H9 (cell line): ENCODE results near the gene FPR2. TPM values are rescaled to one million over a fixed set of nuclear protein-coding genes. Genes with fewer than 3 reads are reported as not detected.

Experiments used
- DNase-seq: peaks from one replicate; pipeline ENCODE4 v3.0.0-alpha.2; 2017
- H2AFZ ChIP-seq: one replicate; pipeline ENCODE4 v1.6.1; 2013; ENCODE audit warnings: mild to moderate bottlenecking, low read length, control low read depth, moderate library complexity
- H2AK5ac ChIP-seq: 2 replicates; pipeline ENCODE4 v1.6.1; 2013; ENCODE audit warnings: low read length, control low read depth, mixed read lengths; ENCODE audit not compliant: insufficient read length
- H2BK120ac ChIP-seq: one replicate; pipeline ENCODE4 v1.6.1; 2013; ENCODE audit warnings: low read depth, mild to moderate bottlenecking, low read length, control low read depth, inconsistent platforms; ENCODE audit not compliant: poor library complexity, severe bottlenecking
- H2BK12ac ChIP-seq: 2 replicates; pipeline ENCODE4 v1.6.1; 2013; ENCODE audit warnings: low read length, control low read depth, mixed read lengths, low read depth; ENCODE audit not compliant: insufficient read length
- H2BK15ac ChIP-seq: 2 replicates; pipeline ENCODE4 v1.6.1; 2013; ENCODE audit warnings: low read depth, low read length, control low read depth
- H2BK20ac ChIP-seq: one replicate; pipeline ENCODE4 v1.6.1; 2013; ENCODE audit warnings: low read depth, mild to moderate bottlenecking, low read length, control low read depth, inconsistent platforms; ENCODE audit not compliant: poor library complexity, severe bottlenecking
- H2BK5ac ChIP-seq: 2 replicates; pipeline ENCODE4 v1.6.1; 2013; ENCODE audit warnings: low read length, control low read depth, mixed read lengths; ENCODE audit not compliant: insufficient read length
- H3K14ac ChIP-seq: 2 replicates; pipeline ENCODE4 v1.6.1; 2013; ENCODE audit warnings: low read length, control low read depth; ENCODE audit not compliant: insufficient read depth
- H3K18ac ChIP-seq: 2 replicates; pipeline ENCODE4 v1.6.1; 2013; ENCODE audit warnings: low read depth, mild to moderate bottlenecking, mixed read lengths, low read length, control low read depth; ENCODE audit not compliant: insufficient read length
- H3K23ac ChIP-seq: 2 replicates; pipeline ENCODE4 v1.6.1; 2013; ENCODE audit warnings: low read length, control low read depth, mixed read lengths, low read depth; ENCODE audit not compliant: insufficient read length
- H3K23me2 ChIP-seq: 2 replicates; pipeline ENCODE4 v1.6.1; 2013; ENCODE audit warnings: low read depth, mild to moderate bottlenecking, mixed read lengths, low read length, control low read depth; ENCODE audit not compliant: insufficient read length, poor library complexity, severe bottlenecking
- H3K27ac ChIP-seq: 2 replicates; pipeline ENCODE4 v1.5.1; 2013; ENCODE audit warnings: low read length, control low read depth, mixed read lengths, low read depth; ENCODE audit not compliant: insufficient read length
- H3K27me3 ChIP-seq: 2 replicates; pipeline ENCODE4 v1.6.1; 2013; ENCODE audit warnings: low read length, control low read depth, inconsistent platforms; ENCODE audit not compliant: insufficient read depth
- H3K4ac ChIP-seq: 2 replicates; pipeline ENCODE4 v1.6.1; 2013; ENCODE audit warnings: low read depth, mild to moderate bottlenecking, control low read depth, inconsistent platforms, low read length, moderate library complexity
- H3K4me1 ChIP-seq: 2 replicates; pipeline ENCODE4 v1.6.1; 2013; ENCODE audit warnings: low read length, control low read depth, inconsistent platforms; ENCODE audit not compliant: insufficient read depth
- H3K4me2 ChIP-seq: 2 replicates; pipeline ENCODE4 v1.6.1; 2013; ENCODE audit warnings: low read length, control low read depth, mixed read lengths; ENCODE audit not compliant: insufficient read length, insufficient read depth
- H3K56ac ChIP-seq: 2 replicates; pipeline ENCODE4 v1.6.1; 2013; ENCODE audit warnings: low read depth, mild to moderate bottlenecking, mixed read lengths, low read length, control low read depth; ENCODE audit not compliant: insufficient read length
- H3K79me1 ChIP-seq: 2 replicates; pipeline ENCODE4 v1.6.1; 2013; ENCODE audit warnings: low read depth, mild to moderate bottlenecking, moderate library complexity, low read length, control low read depth, inconsistent platforms; ENCODE audit not compliant: insufficient read depth, poor library complexity, severe bottlenecking
- H3K79me2 ChIP-seq: 2 replicates; pipeline ENCODE4 v1.6.1; 2013; ENCODE audit warnings: low read length, control low read depth, inconsistent platforms; ENCODE audit not compliant: insufficient read depth
- H3K9ac ChIP-seq: 2 replicates; pipeline ENCODE4 v1.6.1; 2013; ENCODE audit warnings: low read length, control low read depth, mixed read lengths; ENCODE audit not compliant: insufficient read length; ENCODE audit errors: extremely low read depth
- H3K9me3 ChIP-seq: one replicate; pipeline ENCODE4 v1.6.1; 2013; ENCODE audit warnings: low read depth, low read length, inconsistent platforms; ENCODE audit not compliant: control insufficient read depth
- H3T11ph ChIP-seq: one replicate; pipeline ENCODE4 v1.6.1; 2013; ENCODE audit warnings: mild to moderate bottlenecking, low read length, control low read depth, inconsistent platforms
- H4K20me1 ChIP-seq: one replicate; pipeline ENCODE4 v1.6.1; 2013; ENCODE audit not compliant: control insufficient read depth, insufficient read length, insufficient read depth
- H4K5ac ChIP-seq: 2 replicates; pipeline ENCODE4 v1.6.1; 2013; ENCODE audit warnings: low read depth, mild to moderate bottlenecking, mixed read lengths, low read length, control low read depth; ENCODE audit not compliant: insufficient read length
- H4K8ac ChIP-seq: replicated peaks from 2 replicates; pipeline ENCODE4 v1.6.1; 2013; ENCODE audit warnings: low read length, control low read depth, mixed read lengths, low read depth; ENCODE audit not compliant: insufficient read length
- H4K91ac ChIP-seq: 2 replicates; pipeline ENCODE4 v1.6.1; 2013; ENCODE audit warnings: low read depth, mild to moderate bottlenecking, moderate library complexity, mixed read lengths, low read length, control low read depth; ENCODE audit not compliant: insufficient read length
- H3K27ac Mint-ChIP-seq, 3 experiments: 2 replicates in 2 of 3; 3 replicates in 1 of 3; pipeline ENCODE4 v1.8.0; 2020 to 2021; ENCODE audit warnings: mixed read lengths in 3 of 3, mild to moderate bottlenecking in 1 of 3, moderate library complexity in 1 of 3
- H3K27me3 Mint-ChIP-seq: 2 replicates; pipeline ENCODE4 v1.8.0; 2021; ENCODE audit warnings: low read depth, mild to moderate bottlenecking, moderate library complexity, mixed read lengths
- H3K36me3 Mint-ChIP-seq, 3 experiments: 2 replicates in 2 of 3; 3 replicates in 1 of 3; pipeline ENCODE4 v1.8.0; 2020 to 2021; ENCODE audit warnings: low read depth in 3 of 3, mixed read lengths in 3 of 3; ENCODE audit not compliant: insufficient read depth in 1 of 3
- H3K4me1 Mint-ChIP-seq, 2 experiments: 2 replicates each; pipeline ENCODE4 v1.8.0; 2020; ENCODE audit warnings: mixed read lengths in 2 of 2
- H3K4me3 Mint-ChIP-seq, 2 experiments: 2 replicates in 1 of 2; 3 replicates in 1 of 2; pipeline ENCODE4 v1.8.0; 2020 to 2021; ENCODE audit warnings: mild to moderate bottlenecking in 2 of 2, mixed read lengths in 2 of 2, moderate library complexity in 1 of 2
- H3K9me3 Mint-ChIP-seq, 2 experiments: 2 replicates in 1 of 2; 3 replicates in 1 of 2; pipeline ENCODE4 v1.8.0; 2020; ENCODE audit warnings: mild to moderate bottlenecking in 2 of 2, mixed read lengths in 2 of 2, moderate library complexity in 1 of 2
- CTCF ChIP-seq: fragments of 200-600 bp; sonication (generic); conservative IDR thresholded peaks from 3 replicates; pipeline ENCODE4 v1.8.0; 2021; ENCODE audit warnings: antibody characterized with exemption, mild to moderate bottlenecking
- WGBS: extraction: QIAGEN DNeasy Blood & Tissue Kit; methylation state at CpG from one replicate; pipeline ENCODE4 v1.1.7; 2013; ENCODE audit warnings: missing lambda C conversion rate, low lambda C conversion rate, mixed read lengths; ENCODE audit not compliant: insufficient read length; ENCODE audit errors: extremely low coverage; 5-methylcytosine and 5-hydroxymethylcytosine counted together
- total RNA-seq: library from RNA; stranded (reverse); gene quantifications from 2 replicates; pipeline ENCODE4 v1.2.1, GENCODE V29; 2021

FPR2 gene
- total RNA-seq, 1 experiment from 2014 or later: not detected

- Histone ChIP-seq H3K79me2 (no peaks in the 10 kb centered on the region), H2BK5ac (no peak overlapping the region), H4K8ac (no peak overlapping the region), H3K27ac (no peak overlapping the region), H2BK15ac (no peak overlapping the region), H3K9ac (no peak overlapping the region), H2AK5ac (no peak overlapping the region), H3K4me1 (no peaks in the 10 kb centered on the region), H4K5ac (no peak overlapping the region), H3K56ac (no peak overlapping the region), H4K91ac (no peak overlapping the region), H3K4me2 (no peak overlapping the region), H3K23ac (no peak overlapping the region), H2BK120ac (no peak overlapping the region), H3K18ac (no peak overlapping the region), H3T11ph (no peak overlapping the region), H3K27me3 (peaks cover 6% of the 10 kb centered on the region; the same call in 1 of the 2 replicates), H3K4ac (no peak overlapping the region), H2BK12ac (no peak overlapping the region), H3K9me3 (no peaks in the 10 kb centered on the region), H2AFZ (no peak overlapping the region), H3K79me1 (no peaks in the 10 kb centered on the region), H3K23me2 (peaks cover 9% of the 10 kb centered on the region), H2BK20ac (no peak overlapping the region), H3K14ac (no peak overlapping the region), H4K20me1 (no peaks in the 10 kb centered on the region)
- Mint-ChIP-seq H3K9me3 (peaks cover 0 to 35% of the 10 kb centered on the region in 2 experiments; a peak in 4 of 5 replicates), H3K27ac (no peak overlapping the region), H3K4me1 (peaks cover 7 to 8% of the 10 kb centered on the region in 2 experiments; a peak in 3 of 4 replicates), H3K36me3 (no peaks in the 10 kb centered on the region), H3K4me3 (no peak overlapping the region), H3K27me3 (peaks cover 76% of the 10 kb centered on the region)
- WGBS: no CpG with 5 or more reads among the region's 3 CpGs
- TF ChIP-seq CTCF: no peak
- DNase-seq: no peak
Observed at GRCh38 chr19:51714848-51715247, 46.1 kb upstream of the FPR2 start.
